Liver (tissue), 3 donors: Measurements from ENCODE around the gene SNRPA.

Source experiments
- ATF3 ChIP-seq: IDR thresholded peaks from 2 replicates; pipeline ENCODE4 v1.6.1; 2016; ENCODE audit warnings: antibody characterized with exemption
- EGR1 ChIP-seq, 2 donors: IDR thresholded peaks; 2 replicates each; pipeline ENCODE4 v1.6.1; 2016 to 2018; ENCODE audit warnings: antibody characterized with exemption in 2 of 2, low read depth in 2 of 2
- FOXA1 ChIP-seq: IDR thresholded peaks from 2 replicates; pipeline ENCODE4 v1.6.1; 2016; ENCODE audit warnings: antibody characterized with exemption
- GABPA ChIP-seq, 2 donors: IDR thresholded peaks in 1 of 2; conservative IDR thresholded peaks in 1 of 2; 2 replicates each; pipeline ENCODE4 v1.6.1; 2016; ENCODE audit warnings: antibody characterized with exemption in 2 of 2, mild to moderate bottlenecking in 1 of 2, moderate library complexity in 1 of 2
- HNF4G ChIP-seq: IDR thresholded peaks from 2 replicates; pipeline ENCODE4 v1.6.1; 2016; ENCODE audit warnings: antibody characterized with exemption
- JUND ChIP-seq, 2 donors: IDR thresholded peaks; 2 replicates each; pipeline ENCODE4 v1.6.1; 2016; ENCODE audit warnings: antibody characterized with exemption in 2 of 2
- MAX ChIP-seq: IDR thresholded peaks from 2 replicates; pipeline ENCODE4 v1.6.1; 2016; ENCODE audit warnings: antibody characterized with exemption
- RAD21 ChIP-seq, 2 donors: IDR thresholded peaks; 2 replicates each; pipeline ENCODE4 v1.6.1; 2016; ENCODE audit warnings: antibody characterized with exemption in 2 of 2, mild to moderate bottlenecking in 2 of 2
- REST ChIP-seq: IDR thresholded peaks from 2 replicates; pipeline ENCODE4 v1.6.1; 2016; ENCODE audit warnings: antibody characterized with exemption, mild to moderate bottlenecking
- RXRA ChIP-seq, 2 donors: IDR thresholded peaks; 2 replicates each; pipeline ENCODE4 v1.6.1; 2017 to 2018; ENCODE audit warnings: antibody characterized with exemption in 2 of 2, mild to moderate bottlenecking in 1 of 2
- SP1 ChIP-seq: IDR thresholded peaks from 2 replicates; pipeline ENCODE4 v1.6.1; 2018; ENCODE audit warnings: antibody characterized with exemption, mild to moderate bottlenecking
- YY1 ChIP-seq: IDR thresholded peaks from 2 replicates; pipeline ENCODE4 v1.6.1; 2016; ENCODE audit warnings: antibody characterized with exemption, mild to moderate bottlenecking
- TF ChIP-seq, protein P1 (sequence below): fragments of 150-350 bp; IDR thresholded peaks from 2 replicates; pipeline ENCODE4 v1.5.1; 2017; ENCODE audit warnings: improper control_type of control experiment, low read depth, low read length; ENCODE audit not compliant: missing input control
- donor health status: healthy.
- donor health status: healthy.

- TF ChIP-seq REST (no peak), RAD21 (IDR thresholded peaks at IDR 0.05) (no peak), GABPA (IDR thresholded peaks at IDR 0.05 in 1 of 2, conservative IDR thresholded peaks at IDR 0.05 in 1 of 2) (no peak), ATF3 (no peak), JUND (IDR thresholded peaks at IDR 0.05) (no peak), MAX (no peak), SP1 (no peak), EGR1 (IDR thresholded peaks at IDR 0.05; ENCODE audit: low read depth in 2 of 2) (no peak), HNF4G (no peak), RXRA (IDR thresholded peaks at IDR 0.05) (no peak), FOXA1 (no peak), YY1 (no peak)
- TF ChIP-seq, protein P1, sequence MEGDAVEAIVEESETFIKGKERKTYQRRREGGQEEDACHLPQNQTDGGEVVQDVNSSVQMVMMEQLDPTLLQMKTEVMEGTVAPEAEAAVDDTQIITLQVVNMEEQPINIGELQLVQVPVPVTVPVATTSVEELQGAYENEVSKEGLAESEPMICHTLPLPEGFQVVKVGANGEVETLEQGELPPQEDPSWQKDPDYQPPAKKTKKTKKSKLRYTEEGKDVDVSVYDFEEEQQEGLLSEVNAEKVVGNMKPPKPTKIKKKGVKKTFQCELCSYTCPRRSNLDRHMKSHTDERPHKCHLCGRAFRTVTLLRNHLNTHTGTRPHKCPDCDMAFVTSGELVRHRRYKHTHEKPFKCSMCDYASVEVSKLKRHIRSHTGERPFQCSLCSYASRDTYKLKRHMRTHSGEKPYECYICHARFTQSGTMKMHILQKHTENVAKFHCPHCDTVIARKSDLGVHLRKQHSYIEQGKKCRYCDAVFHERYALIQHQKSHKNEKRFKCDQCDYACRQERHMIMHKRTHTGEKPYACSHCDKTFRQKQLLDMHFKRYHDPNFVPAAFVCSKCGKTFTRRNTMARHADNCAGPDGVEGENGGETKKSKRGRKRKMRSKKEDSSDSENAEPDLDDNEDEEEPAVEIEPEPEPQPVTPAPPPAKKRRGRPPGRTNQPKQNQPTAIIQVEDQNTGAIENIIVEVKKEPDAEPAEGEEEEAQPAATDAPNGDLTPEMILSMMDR, result no peak
Measured at GRCh38 chr19:40783711-40784110, 32.7 kb downstream of the SNRPA start.
